K562 (cell line): ENCODE results near the gene PRCP. TPM values are rescaled to one million over a fixed set of nuclear protein-coding genes. Genes with fewer than 3 reads are reported as not detected.

Experiments used
- ATF7 ChIP-seq: fragments of 450-650 bp; IDR thresholded peaks from 2 replicates; pipeline ENCODE4 v1.7.1; 2014; ENCODE audit warnings: mild to moderate bottlenecking, moderate library complexity
- CC2D1A ChIP-seq: fragments of 450-650 bp; IDR thresholded peaks from 2 replicates; pipeline ENCODE4 v1.6.1; 2017; ENCODE audit warnings: mild to moderate bottlenecking
- CTBP1 ChIP-seq: fragments of 450-650 bp; IDR thresholded peaks from 2 replicates; pipeline ENCODE4 v1.6.1; 2016; ENCODE audit warnings: borderline replicate concordance
- EGR1 ChIP-seq: fragments of 450-650 bp; conservative IDR thresholded peaks from 2 replicates; pipeline ENCODE4 v1.6.1; 2017; ENCODE audit warnings: mild to moderate bottlenecking
- FOS ChIP-seq: IDR thresholded peaks from 3 replicates; pipeline ENCODE4 v1.6.1; 2011; ENCODE audit not compliant: insufficient read length; ENCODE audit errors: extremely low read depth
- FOXK1 ChIP-seq: sonication (generic); formaldehyde crosslinking; IDR thresholded peaks from 2 replicates; pipeline ENCODE4 v1.8.0; 2022; ENCODE audit warnings: missing genetic modification reagents, mild to moderate bottlenecking, borderline replicate concordance
- HLTF ChIP-seq: fragments of 450-650 bp; IDR thresholded peaks from 2 replicates; pipeline ENCODE4 v1.6.1; 2016
- JUND ChIP-seq, 2 experiments: IDR thresholded peaks; 2 replicates in 1 of 2; 3 replicates in 1 of 2; pipeline ENCODE4 v1.6.1; 2011; ENCODE audit warnings: borderline replicate concordance in 2 of 2, low read depth in 2 of 2, low read length in 2 of 2, improper control_type of control experiment in 1 of 2, missing biosample characterization in 1 of 2, missing genetic modification characterization in 1 of 2, missing genetic modification reagents in 1 of 2
- KDM5B ChIP-seq: fragments of 200-600 bp; sonication (generic); IDR thresholded peaks from 2 replicates; pipeline ENCODE4 v1.6.1; 2012; ENCODE audit warnings: low read depth, mild to moderate bottlenecking, moderate library complexity, low read length, control low read depth, inconsistent platforms; ENCODE audit not compliant: insufficient replicate concordance
- NFIX ChIP-seq: fragments of 250-450 bp; sonication (Bioruptor Pico); IDR thresholded peaks from 2 replicates; pipeline ENCODE4 v1.4.0; 2020; ENCODE audit warnings: low read depth, mild to moderate bottlenecking, moderate library complexity
- RBBP5 ChIP-seq: fragments of 200-600 bp; sonication (generic); IDR thresholded peaks from 2 replicates; pipeline ENCODE4 v1.6.1; 2012; ENCODE audit warnings: borderline replicate concordance, mild to moderate bottlenecking, low read length, control low read depth, inconsistent platforms; ENCODE audit not compliant: insufficient read depth, poor library complexity, severe bottlenecking
- TEAD1 ChIP-seq, 2 experiments: fragments of 450-650 bp in 1 of 2; sonication (generic) in 1 of 2; formaldehyde crosslinking; IDR thresholded peaks; 2 replicates each; pipeline versions ENCODE4 v1.4.0 to v1.8.0; 2020 to 2022; ENCODE audit warnings: mild to moderate bottlenecking in 2 of 2, missing genetic modification reagents in 1 of 2
- USF2 ChIP-seq: sonication (generic); formaldehyde crosslinking; IDR thresholded peaks from 2 replicates; pipeline ENCODE4 v1.5.0; 2020; ENCODE audit warnings: missing genetic modification reagents
- VEZF1 ChIP-seq: fragments of 200-800 bp; sonication (Bioruptor generic); IDR thresholded peaks from 2 replicates; pipeline ENCODE4 v1.6.1; 2017; ENCODE audit warnings: missing genetic modification characterization, missing compliant biosample characterization
- ZBTB12 ChIP-seq: fragments of 250-450 bp; sonication (Bioruptor Pico); IDR thresholded peaks from 2 replicates; pipeline ENCODE4 v1.4.0; 2020
- ZFP30 ChIP-seq: fragments of 250-450 bp; sonication (Bioruptor Pico); IDR thresholded peaks from 2 replicates; pipeline ENCODE4 v1.8.0; 2022; ENCODE audit warnings: moderate library complexity, mild to moderate bottlenecking, inconsistent platforms, borderline replicate concordance
- polyA plus RNA-seq, 8 experiments: library from polyadenylated mRNA; depleted of rRNA in 4 of 8; stranded (reverse) in 5 of 8; unstranded in 3 of 8; fragments of >200 nt; fragmentation: Nextera tagmentation in 2 of 8; fragmentation: Illumina TruSeq in 1 of 8; extraction: Ambion mirVana in 2 of 8; extraction: Trizol in 1 of 8; gene quantifications; 2 replicates each; pipeline versions ENCODE4 v1.2.1 to v1.2.3, GENCODE V29; 2011 to 2014; ENCODE audit warnings: inconsistent platforms in 1 of 8, missing spikeins in 1 of 8
- total RNA-seq, 7 experiments: library from RNA; depleted of rRNA in 6 of 7; stranded (reverse); fragments of >200 nt in 6 of 7; fragmentation: Illumina TruSeq in 2 of 7; extraction: Trizol in 2 of 7; gene quantifications; 2 replicates each; pipeline versions ENCODE4 v1.2.1 to v1.2.3, GENCODE V29; 2011 to 2021; ENCODE audit warnings: low replicate concordance in 1 of 7
- TF ChIP-seq, protein P1 (sequence below): fragments of 450-650 bp; IDR thresholded peaks from 2 replicates; pipeline ENCODE4 v1.6.1; 2017; ENCODE audit warnings: antibody characterized with exemption

Gene PRCP
- total and polyA plus RNA-seq, 9 of the 15 experiments (the other 6 are each of a cell fraction or from before 2014, with no cell fraction given), result 9.5 to 43.1 (median 23.2) TPM

DNA sequence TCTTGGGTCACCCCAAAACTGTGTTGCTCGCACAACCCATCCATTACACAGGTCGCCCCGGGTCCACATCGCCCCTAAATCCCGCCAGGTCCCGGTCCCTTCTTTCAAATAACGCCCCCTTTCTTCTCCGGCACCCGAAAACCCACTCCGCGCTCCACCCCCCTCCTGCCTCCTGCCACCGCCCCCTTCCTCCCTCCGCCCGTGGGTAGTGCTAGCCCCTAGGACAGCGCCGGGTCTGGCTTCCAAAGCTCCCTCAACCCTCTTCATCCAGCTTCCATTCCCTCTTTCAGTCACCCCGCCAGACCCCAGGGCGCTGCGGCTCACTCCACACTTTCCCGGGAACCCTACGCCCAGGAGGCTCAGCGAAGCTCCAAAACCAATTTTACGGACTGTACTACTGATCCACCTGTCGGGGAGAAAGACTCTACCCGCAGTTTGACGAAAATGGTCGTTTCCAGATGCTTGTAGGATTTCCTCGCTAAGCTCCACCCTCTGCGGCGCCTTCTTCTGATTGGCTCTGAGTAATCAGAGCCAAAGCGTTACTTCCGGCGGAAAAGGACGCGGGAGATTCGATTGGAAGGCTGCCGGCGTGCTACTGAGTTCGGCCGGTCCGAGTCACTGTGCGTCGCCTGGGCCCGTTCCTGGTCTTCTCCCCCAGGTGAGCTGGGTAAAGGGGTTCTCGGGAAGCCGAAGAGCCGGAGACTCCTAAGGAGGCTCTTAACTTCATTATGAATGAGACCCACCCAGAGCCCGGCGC lies 1.1 kb upstream of the PRCP start, which contains the start of gene DDIAS (continued):
- no peak for TF ChIP-seq USF2 (CRISPR knock-in tag)
- TF ChIP-seq FOS, result no peak
- TF ChIP-seq RBBP5, result no peak
- no peak; a peak in 1 of 4 replicates for TF ChIP-seq TEAD1 (CRISPR knock-in tag; IDR thresholded peaks at IDR 0.05)
- TF ChIP-seq, protein P1, sequence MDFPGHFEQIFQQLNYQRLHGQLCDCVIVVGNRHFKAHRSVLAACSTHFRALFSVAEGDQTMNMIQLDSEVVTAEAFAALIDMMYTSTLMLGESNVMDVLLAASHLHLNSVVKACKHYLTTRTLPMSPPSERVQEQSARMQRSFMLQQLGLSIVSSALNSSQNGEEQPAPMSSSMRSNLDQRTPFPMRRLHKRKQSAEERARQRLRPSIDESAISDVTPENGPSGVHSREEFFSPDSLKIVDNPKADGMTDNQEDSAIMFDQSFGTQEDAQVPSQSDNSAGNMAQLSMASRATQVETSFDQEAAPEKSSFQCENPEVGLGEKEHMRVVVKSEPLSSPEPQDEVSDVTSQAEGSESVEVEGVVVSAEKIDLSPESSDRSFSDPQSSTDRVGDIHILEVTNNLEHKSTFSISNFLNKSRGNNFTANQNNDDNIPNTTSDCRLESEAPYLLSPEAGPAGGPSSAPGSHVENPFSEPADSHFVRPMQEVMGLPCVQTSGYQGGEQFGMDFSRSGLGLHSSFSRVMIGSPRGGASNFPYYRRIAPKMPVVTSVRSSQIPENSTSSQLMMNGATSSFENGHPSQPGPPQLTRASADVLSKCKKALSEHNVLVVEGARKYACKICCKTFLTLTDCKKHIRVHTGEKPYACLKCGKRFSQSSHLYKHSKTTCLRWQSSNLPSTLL, result no peak
- TF ChIP-seq VEZF1 (CRISPR knock-in tag), result peak; percentile 78
- TF ChIP-seq FOXK1 (CRISPR knock-in tag), result no peak
- peak; percentile 99 for TF ChIP-seq JUND (IDR thresholded peaks at IDR 0.05; ENCODE audit: borderline replicate concordance, low read depth, low read length)
- TF ChIP-seq JUND (tag; IDR thresholded peaks at IDR 0.05; ENCODE audit: borderline replicate concordance, low read depth, low read length), result no peak; the same call in 2 of the 3 replicates
- peak; percentile 69 for TF ChIP-seq EGR1
- no peak for TF ChIP-seq ZBTB12
- TF ChIP-seq CTBP1, result no peak
- TF ChIP-seq ZFP30 (CRISPR knock-in tag), result no peak
- TF ChIP-seq KDM5B, result peak; percentile 85
- peak; percentile 99 for TF ChIP-seq ATF7
- TF ChIP-seq NFIX, result no peak
- peak; percentile 70; the same call in 1 of the 2 replicates for TF ChIP-seq HLTF
- TF ChIP-seq CC2D1A, result 0 out of 2 replicates have a peak, but pooled peaks have one; percentile 14
